ENCODE results near the gene UBE2E2. TPM values are rescaled to one million over a fixed set of nuclear protein-coding genes. Genes with fewer than 3 reads are reported as not detected.

UBE2E2 gene
- total RNA-seq, 1 donor from 2014 or later: 28.7 TPM

DNA sequence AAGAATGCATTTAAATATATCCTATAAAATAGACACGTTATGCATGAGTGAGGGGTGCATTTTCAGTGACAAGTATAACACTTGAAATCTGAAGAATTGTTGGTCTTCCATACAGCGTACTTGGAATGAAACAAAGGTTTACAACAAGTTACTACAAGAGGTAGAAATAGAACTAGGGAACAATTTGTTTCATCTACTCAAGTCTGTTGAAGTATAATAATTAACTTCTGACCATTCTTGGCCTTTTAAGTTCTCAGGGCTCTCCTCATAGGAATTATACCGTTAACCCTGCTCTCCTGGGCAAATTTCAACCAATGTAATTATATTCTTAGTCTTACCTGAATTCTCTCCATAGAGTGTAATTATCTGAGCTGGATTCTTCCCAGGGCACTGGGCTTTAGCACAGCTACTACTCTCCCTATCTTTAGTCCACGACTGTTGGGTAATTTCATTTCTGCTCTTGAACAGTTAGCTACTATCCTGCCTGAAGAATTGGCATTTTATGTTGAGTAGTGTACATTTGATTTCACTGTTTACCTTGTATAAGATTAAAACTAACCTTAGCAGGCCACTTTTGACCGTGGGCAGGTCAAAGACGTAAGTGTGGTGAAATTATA, 100.6 kb downstream of the UBE2E2 start:
- TF ChIP-seq, protein P1, sequence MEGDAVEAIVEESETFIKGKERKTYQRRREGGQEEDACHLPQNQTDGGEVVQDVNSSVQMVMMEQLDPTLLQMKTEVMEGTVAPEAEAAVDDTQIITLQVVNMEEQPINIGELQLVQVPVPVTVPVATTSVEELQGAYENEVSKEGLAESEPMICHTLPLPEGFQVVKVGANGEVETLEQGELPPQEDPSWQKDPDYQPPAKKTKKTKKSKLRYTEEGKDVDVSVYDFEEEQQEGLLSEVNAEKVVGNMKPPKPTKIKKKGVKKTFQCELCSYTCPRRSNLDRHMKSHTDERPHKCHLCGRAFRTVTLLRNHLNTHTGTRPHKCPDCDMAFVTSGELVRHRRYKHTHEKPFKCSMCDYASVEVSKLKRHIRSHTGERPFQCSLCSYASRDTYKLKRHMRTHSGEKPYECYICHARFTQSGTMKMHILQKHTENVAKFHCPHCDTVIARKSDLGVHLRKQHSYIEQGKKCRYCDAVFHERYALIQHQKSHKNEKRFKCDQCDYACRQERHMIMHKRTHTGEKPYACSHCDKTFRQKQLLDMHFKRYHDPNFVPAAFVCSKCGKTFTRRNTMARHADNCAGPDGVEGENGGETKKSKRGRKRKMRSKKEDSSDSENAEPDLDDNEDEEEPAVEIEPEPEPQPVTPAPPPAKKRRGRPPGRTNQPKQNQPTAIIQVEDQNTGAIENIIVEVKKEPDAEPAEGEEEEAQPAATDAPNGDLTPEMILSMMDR (IDR thresholded peaks at IDR 0.05; ENCODE audit: insufficient read depth, low read length, poor library complexity, severe bottlenecking): no peak
- Histone ChIP-seq H3K4me3 (ENCODE audit: low read depth, low read length) (no peak overlapping the region), H3K27me3 (ENCODE audit: control insufficient read depth, insufficient read depth, low read length) (no peaks in the 10 kb centered on the region), H3K36me3 (ENCODE audit: control insufficient read depth, insufficient read depth, low read length) (no peaks in the 10 kb centered on the region)
- DNase-seq (ENCODE audit: low read depth): peak; percentile 23

DNA sequence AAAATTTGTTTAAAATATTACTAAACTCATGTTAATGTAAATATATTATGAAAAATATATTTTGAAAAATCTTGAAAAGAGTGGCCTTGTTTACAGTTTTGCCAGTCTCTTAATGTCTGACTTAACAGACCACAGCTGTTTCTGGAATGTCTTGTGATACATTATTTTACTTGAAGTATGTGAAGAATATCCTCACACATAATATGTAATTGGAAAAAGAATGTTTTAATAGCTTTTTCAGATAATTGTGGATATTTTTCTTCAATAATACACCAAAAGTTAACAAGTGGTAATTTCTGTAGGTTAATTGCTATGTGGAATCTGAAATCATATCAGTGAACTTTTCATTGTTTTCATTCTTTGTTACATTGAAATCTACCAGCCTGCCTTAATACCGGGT, 101.3 kb downstream of the UBE2E2 start:
- TF ChIP-seq, protein P1 (IDR thresholded peaks at IDR 0.05; ENCODE audit: insufficient read depth, low read length, poor library complexity, severe bottlenecking): no peak
- no peaks in the 10 kb centered on the region for H3K27me3 ChIP-seq (ENCODE audit: control insufficient read depth, insufficient read depth, low read length)
- no peak for DNase-seq (ENCODE audit: low read depth)

DNA sequence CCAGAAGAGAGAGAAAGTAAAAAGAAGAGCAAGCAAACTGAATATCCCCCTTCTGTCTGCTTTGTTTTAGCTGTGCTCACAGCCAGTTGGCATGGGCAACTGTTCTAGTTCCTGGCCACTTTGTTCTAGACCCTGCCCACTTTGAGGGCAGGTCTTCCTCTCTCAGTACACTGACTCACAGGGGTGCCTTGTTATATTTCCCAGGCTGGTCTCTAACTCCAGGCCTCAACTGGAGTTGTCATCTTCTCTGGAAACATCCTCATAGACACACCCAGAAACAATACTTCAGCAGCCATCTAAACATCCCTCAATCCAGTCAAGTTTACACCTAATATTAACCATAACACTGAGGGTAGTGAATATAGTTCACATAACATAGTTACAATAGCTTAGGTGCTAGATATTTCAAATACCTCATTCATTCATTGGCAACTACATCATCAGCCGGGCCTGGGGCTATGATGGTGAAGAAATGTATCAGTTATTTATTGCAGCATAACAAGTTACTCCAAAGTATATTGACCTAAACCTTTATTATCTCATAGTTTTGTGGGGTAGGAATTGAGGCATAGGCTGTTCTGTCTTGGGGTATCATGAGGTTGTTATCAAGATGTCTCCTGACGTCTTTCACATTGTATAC, 106.0 kb downstream of the UBE2E2 start:
- H3K27me3 ChIP-seq (ENCODE audit: control insufficient read depth, insufficient read depth, low read length): no peaks in the 10 kb centered on the region
- H3K36me3 ChIP-seq (ENCODE audit: control insufficient read depth, insufficient read depth, low read length): no peaks in the 10 kb centered on the region
- TF ChIP-seq, protein P1 (IDR thresholded peaks at IDR 0.05; ENCODE audit: insufficient read depth, low read length, poor library complexity, severe bottlenecking): no peak
- DNase-seq (ENCODE audit: low read depth): no peak
- no peak overlapping the region for H3K4me3 ChIP-seq (ENCODE audit: low read depth, low read length)

More for the DNA sequence above, 101.3 kb downstream of the UBE2E2 start:
- H3K4me3 ChIP-seq (ENCODE audit: low read depth, low read length): no peak overlapping the region
- H3K36me3 ChIP-seq (ENCODE audit: control insufficient read depth, insufficient read depth, low read length): no peaks in the 10 kb centered on the region

DNA sequence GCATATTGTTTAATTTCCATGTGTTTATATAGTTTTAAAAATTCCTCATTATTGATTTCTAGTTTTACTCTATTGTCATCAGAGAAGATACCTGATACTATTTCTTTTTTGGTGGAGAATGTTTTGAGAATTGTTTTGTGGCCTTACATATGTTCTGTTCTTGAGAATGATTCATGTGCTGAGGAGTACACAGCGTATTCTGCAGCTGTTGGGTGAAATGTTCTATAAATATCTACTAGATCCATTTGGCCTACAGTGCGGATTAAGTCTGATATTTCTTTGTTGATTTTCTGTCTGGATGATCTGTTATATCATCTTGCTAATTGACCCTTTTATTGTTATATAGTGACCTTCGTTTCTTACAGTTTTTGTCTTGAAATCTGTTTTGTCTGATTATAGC, 109.7 kb downstream of the UBE2E2 start:
- DNase-seq (ENCODE audit: low read depth): no peak
- H3K27me3 ChIP-seq (ENCODE audit: control insufficient read depth, insufficient read depth, low read length): no peaks in the 10 kb centered on the region
- no peaks in the 10 kb centered on the region for H3K36me3 ChIP-seq (ENCODE audit: control insufficient read depth, insufficient read depth, low read length)
- H3K4me3 ChIP-seq (ENCODE audit: low read depth, low read length): no peak overlapping the region
- TF ChIP-seq, protein P1 (IDR thresholded peaks at IDR 0.05; ENCODE audit: insufficient read depth, low read length, poor library complexity, severe bottlenecking): no peak

DNA sequence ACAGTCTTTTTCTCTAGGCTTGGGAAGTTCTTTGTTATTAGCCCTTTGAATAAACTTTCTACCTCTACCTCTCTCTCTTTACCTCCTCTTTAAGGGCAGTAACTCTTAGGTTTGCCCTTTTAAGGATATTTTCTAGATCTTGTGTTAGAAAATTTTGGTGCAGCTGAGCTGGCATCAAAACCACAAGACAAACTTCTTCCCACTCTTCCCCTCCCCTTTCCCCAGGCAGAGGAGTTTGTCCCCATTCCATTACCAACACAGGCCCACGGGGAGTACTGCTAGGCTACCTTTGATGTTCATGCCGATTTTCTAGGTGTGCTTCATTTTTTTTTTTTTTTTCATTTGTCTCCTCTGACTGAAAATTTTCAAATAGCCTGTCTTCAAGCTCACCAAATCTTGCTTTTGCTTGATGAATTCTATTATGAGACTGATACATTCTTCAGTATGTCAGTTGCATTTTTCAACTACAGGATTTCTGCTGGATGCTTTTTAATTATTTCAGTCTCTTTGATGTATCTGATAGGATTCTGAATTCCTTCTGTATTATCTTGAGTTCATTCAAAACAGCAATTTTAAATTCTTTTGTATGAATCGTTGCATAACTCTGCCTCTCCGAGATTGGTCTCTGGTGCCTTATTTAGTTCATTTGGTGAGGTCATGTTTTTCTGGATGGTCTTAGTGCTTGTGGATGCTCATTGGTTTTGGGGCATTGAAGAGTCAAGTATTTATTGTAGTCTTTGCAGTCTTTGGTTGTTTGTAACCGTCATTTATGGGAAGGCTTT, 112.0 kb downstream of the UBE2E2 start:
- Histone ChIP-seq H3K4me3 (ENCODE audit: low read depth, low read length) (no peak overlapping the region), H3K27me3 (ENCODE audit: control insufficient read depth, insufficient read depth, low read length) (no peaks in the 10 kb centered on the region), H3K36me3 (ENCODE audit: control insufficient read depth, insufficient read depth, low read length) (no peaks in the 10 kb centered on the region)
- no peak for DNase-seq (ENCODE audit: low read depth)
- TF ChIP-seq, protein P1 (IDR thresholded peaks at IDR 0.05; ENCODE audit: insufficient read depth, low read length, poor library complexity, severe bottlenecking): no peak

Measured in kidney epithelial cell (primary cell).